ENCODE measurements around the gene SQSTM1. TPM values are rescaled to one million over a fixed set of nuclear protein-coding genes. Genes with fewer than 3 reads are reported as not detected.

The SQSTM1 gene
- total RNA-seq, 2 donors from 2014 or later: 375 to 469 TPM

- H3K27me3 ChIP-seq (replicated peaks; ENCODE audit: insufficient read depth): no peaks in the 10 kb centered on the region
- no peak for TF ChIP-seq CTCF (IDR thresholded peaks at IDR 0.05)
- H3K36me3 ChIP-seq: no peaks in the 10 kb centered on the region
- H3K27ac ChIP-seq: peak overlapping the region in 1 of 2 donors; percentile 70
- H3K4me3 ChIP-seq: no peak overlapping the region
- ATAC-seq (ENCODE audit: insufficient number of reproducible peaks, low FRiP score, low read depth) (no peak), DNase-seq (ENCODE audit: low spot score) (no peak)
- peaks cover 27 to 40% of the 10 kb centered on the region in 2 donors for H3K4me1 ChIP-seq (ENCODE audit: control insufficient read depth in 1 of 2, low read depth in 2 of 2)
- H3K9me3 ChIP-seq: no peaks in the 10 kb centered on the region
These were observed 28.7 kb upstream of the SQSTM1 start for GRCh38 chr5:179791881-179792611.

GRCh38 chr5:179792612-179793467 is 27.9 kb upstream of the SQSTM1 start:
- Histone ChIP-seq H3K36me3 (peaks cover 3% of the 10 kb centered on the region), H3K9me3 (no peaks in the 10 kb centered on the region), H3K4me1 (ENCODE audit: control insufficient read depth in 1 of 2, low read depth in 2 of 2) (peaks cover 27 to 40% of the 10 kb centered on the region in 2 donors), H3K4me3 (no peak overlapping the region), H3K27me3 (replicated peaks; ENCODE audit: insufficient read depth) (no peaks in the 10 kb centered on the region), H3K27ac (peak overlapping the region; percentile 49 to 70)
- DNase-seq (ENCODE audit: low spot score) (no peak), ATAC-seq (ENCODE audit: insufficient number of reproducible peaks, low FRiP score, low read depth) (no peak)
- TF ChIP-seq CTCF (IDR thresholded peaks at IDR 0.05): no peak

GRCh38 chr5:179793468-179794139 is 27.1 kb upstream of the SQSTM1 start, which contains the start of gene LTC4S:
Gene LTC4S (plus strand): TSS chr5:179793986. CDS start chr5:179794081, 95 bp downstream.
- H3K36me3 ChIP-seq: peaks cover 11% of the 10 kb centered on the region
- ATAC-seq (ENCODE audit: insufficient number of reproducible peaks, low FRiP score, low read depth): peak; percentile 23
- H3K4me3 ChIP-seq: peak within 1 kb of the TSS; percentile 88
- H3K27me3 ChIP-seq (replicated peaks; ENCODE audit: insufficient read depth): no peaks in the 10 kb centered on the region
- no peaks in the 10 kb centered on the region for H3K9me3 ChIP-seq
- peaks cover 27 to 40% of the 10 kb centered on the region in 2 donors for H3K4me1 ChIP-seq (ENCODE audit: control insufficient read depth in 1 of 2, low read depth in 2 of 2)
- no peak for DNase-seq (ENCODE audit: low spot score)
- peak within 1 kb of the TSS; percentile 49 to 70 for H3K27ac ChIP-seq
- no peak for TF ChIP-seq CTCF (IDR thresholded peaks at IDR 0.05)

- Histone ChIP-seq H3K4me3 (peak overlapping the region; percentile 88), H3K36me3 (peaks cover 17% of the 10 kb centered on the region)
- DNase-seq (ENCODE audit: low spot score): no peak
These were observed 26.5 kb upstream of the SQSTM1 start for GRCh38 chr5:179794171-179794570.

More at GRCh38 chr5:179794171-179794570, 26.5 kb upstream of the SQSTM1 start:
- peaks cover 27 to 40% of the 10 kb centered on the region in 2 donors for H3K4me1 ChIP-seq (ENCODE audit: control insufficient read depth in 1 of 2, low read depth in 2 of 2)
- H3K27ac ChIP-seq: peak overlapping the region; percentile 38 to 70
- no peak for TF ChIP-seq CTCF (IDR thresholded peaks at IDR 0.05)
- no peak for ATAC-seq (ENCODE audit: insufficient number of reproducible peaks, low FRiP score, low read depth)
- no peaks in the 10 kb centered on the region for H3K9me3 ChIP-seq
- no peaks in the 10 kb centered on the region for H3K27me3 ChIP-seq (replicated peaks; ENCODE audit: insufficient read depth)
